HFF-Myc (cell line): ENCODE results near the gene CIB4.
A peak's percentile ranks its signal among the peaks of the same experiment; 100 is the strongest.

Source experiments
- DNase-seq: peaks from one replicate; pipeline ENCODE4 v3.0.0-alpha.2; 2011; ENCODE audit warnings: low read depth; ENCODE audit errors: extremely low read depth
- H3K4me3 ChIP-seq: replicated peaks from 2 replicates; pipeline ENCODE4 v1.5.1; 2011; ENCODE audit warnings: low read depth, mild to moderate bottlenecking, control low read depth, low read length
- CTCF ChIP-seq: IDR thresholded peaks from 2 replicates; pipeline ENCODE4 v1.5.1; 2012; ENCODE audit warnings: mild to moderate bottlenecking, low read depth, low read length, control low read depth; ENCODE audit errors: missing control alignments

The CIB4 gene

GRCh38 chr2:26608557-26608956 lies 32.6 kb downstream of the CIB4 start:
- no peak overlapping the region for H3K4me3 ChIP-seq
- no peak for DNase-seq
- TF ChIP-seq CTCF: no peak

GRCh38 chr2:26607698-26608097 lies 33.5 kb downstream of the CIB4 start:
- H3K4me3 ChIP-seq: no peak overlapping the region
- DNase-seq: no peak
- no peak for TF ChIP-seq CTCF

DNA sequence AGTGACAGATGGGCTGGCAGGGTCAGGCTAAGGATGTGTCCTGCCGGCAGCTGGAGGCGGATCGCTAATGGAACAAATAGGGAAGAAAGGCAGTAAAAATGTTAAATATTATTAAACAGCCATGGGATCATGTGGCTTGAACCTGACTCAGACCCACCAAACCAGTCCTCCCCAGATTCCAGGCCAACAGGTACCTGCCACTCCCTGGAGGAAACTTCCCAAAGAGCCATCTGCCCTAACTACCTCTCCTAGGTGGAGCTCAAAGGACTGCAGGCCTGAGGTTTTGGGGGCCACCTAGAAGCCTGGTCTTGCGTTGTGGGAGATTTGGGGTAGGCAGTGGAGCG lies 34.3 kb downstream of the CIB4 start:
- DNase-seq: no peak
- no peak for TF ChIP-seq CTCF
- H3K4me3 ChIP-seq: no peak overlapping the region

- no peak for TF ChIP-seq CTCF
- DNase-seq: no peak
- no peak overlapping the region for H3K4me3 ChIP-seq
Observed at GRCh38 chr2:26605999-26606846, 34.9 kb downstream of the CIB4 start.

- H3K4me3 ChIP-seq: no peak overlapping the region
- TF ChIP-seq CTCF: peak; percentile 83
- DNase-seq: peak; percentile 17
Observed at GRCh38 chr2:26605195-26605998, 35.8 kb downstream of the CIB4 start.

DNA sequence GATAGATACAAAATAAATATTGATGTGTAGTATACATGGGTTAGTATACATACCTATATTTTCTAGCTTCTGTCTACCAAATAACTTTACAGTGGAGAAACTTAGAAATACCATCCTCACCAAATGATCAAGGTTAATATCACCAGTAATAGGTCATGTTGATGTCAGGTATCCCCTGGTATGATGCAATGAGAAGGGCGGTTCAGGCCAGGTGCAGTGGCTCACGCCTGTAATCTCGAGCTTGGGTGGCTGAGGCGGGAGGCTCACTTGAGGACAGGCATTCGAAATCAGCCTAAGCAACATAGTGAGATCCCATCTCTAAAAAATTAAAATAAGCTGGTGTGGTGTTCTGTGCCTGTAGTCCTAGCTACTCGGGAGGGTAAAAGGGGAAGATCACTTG lies 38.6 kb downstream of the CIB4 start:
- H3K4me3 ChIP-seq: no peak overlapping the region
- TF ChIP-seq CTCF: no peak
- no peak for DNase-seq
